HG02884 (cell line): ENCODE measurements around the gene IRF6.
A peak's percentile ranks its signal among the peaks of the same experiment; 100 is the strongest.

ENCODE experiments used
- ATAC-seq: cut with Tn5 transposase; IDR thresholded peaks from one replicate; pipeline ENCODE4 v1.9.1; 2021; ENCODE audit warnings: mild to moderate bottlenecking, moderate library complexity; ENCODE audit not compliant: unreplicated experiment

IRF6 gene

DNA sequence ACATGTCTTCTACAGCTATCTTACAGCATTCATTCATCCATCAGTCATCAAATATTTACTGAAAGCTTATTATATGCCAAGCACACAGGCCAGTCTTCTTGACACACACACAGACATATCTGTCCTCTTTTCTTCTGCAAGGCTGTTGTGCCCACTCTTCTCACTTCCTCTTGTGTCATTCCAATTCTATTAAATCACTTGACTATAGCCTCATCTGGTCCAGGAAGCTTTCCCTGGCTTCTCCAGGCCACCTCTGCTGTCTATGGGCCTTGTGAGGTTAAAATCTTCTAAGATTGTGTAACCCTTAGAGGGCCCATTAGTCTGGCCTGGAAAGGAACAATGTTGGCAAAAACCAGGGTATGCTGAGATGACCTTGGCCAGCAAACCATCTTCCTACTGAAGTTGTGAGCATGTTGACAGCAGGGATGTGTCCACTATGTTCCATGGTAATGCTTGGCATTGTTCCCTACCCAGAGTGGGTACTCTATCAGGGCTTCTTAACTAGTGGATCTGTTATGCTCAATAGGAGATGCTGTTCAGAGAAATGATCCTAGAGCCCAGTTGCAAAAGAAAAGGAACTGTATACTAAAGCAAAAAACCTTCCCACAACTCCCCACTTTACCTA, 44.8 kb downstream of the IRF6 start:
- no peak for ATAC-seq

DNA sequence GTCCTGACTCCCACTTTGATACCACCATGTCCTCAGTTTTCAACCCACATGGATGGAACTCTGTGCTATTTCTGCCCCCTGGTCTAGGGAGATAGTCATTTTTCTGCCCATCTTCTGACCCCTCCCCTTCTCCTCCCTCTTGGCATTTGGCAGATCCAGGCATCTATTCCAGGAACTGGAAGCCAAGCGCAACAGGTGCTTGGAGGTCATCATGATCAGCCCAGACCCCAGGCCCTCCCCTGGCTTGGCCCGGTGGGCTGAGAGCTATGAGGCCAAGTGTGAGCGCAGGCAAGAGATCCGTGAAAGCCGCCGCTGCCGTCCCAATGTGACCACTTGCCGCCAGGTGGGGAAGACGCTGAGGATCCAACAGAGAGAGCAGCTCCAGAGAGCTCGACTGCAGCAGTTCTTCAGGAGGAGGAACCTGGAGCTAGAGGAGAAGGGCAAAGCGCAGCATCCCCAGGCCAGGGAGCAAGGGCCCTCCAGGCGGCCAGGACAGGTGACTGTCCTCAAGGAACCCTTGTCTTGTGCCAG, 46.0 kb downstream of the IRF6 start:
- ATAC-seq, result no peak

DNA sequence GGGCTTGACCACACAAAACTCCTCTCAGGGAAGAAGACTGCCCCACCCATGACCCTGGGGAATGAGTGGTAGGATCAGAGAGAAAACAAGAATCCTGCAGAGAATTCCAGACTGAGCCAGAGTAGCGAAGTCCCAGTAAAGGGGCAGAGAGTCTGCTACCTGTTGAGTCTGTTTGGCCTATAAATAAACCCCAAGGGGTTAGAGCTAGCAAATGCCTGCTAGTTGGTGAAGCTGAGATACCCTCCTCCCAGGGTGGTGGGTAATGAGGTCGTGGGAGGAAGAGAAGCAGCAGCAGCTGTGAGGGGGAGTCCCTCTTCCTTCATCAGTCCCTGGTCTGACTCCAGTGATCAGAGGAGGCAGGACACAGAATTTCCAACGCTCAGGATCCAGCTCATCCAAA, 47.5 kb downstream of the IRF6 start:
- no peak for ATAC-seq

DNA sequence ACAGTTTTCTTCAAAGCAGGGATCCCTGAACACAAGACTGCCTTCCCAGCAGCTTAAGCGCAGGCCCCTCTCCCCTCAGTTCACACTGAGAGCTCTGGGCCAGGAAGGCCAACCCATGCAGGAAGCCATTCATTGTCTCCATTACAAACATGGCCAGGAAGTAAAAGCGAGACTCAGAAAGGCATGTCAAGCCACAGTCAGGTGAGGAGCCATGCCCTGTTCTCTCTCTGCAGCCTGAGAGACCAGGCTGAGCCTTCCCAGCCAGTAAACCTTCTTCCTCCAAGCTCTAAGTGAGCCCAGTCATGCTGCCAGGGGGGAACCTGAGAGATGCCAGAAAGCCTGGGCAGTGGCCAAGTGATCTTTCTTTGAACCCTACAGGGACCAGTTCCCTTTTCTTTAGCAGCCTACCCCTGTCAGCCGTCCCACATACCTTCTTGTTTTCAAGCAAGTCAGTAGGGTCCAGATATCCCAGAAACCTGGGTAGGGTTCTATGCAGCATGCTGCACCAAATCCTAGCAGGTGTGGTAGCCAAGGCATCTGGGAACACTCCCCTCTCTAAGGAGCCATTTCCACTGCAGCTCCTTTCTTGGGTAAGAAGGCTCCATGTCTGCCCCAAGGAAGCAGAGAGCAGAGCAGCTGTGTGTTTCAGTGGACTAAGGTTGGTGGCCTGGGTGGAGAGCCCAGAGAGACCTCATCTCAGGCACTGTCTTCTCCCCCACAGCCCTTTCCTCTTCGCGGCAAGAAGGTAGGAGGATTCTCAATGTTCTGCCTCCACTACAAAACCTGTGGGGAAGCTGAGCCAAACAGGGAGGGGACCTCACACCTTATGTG, 49.1 kb downstream of the IRF6 start:
- peak; percentile 26 for ATAC-seq

DNA sequence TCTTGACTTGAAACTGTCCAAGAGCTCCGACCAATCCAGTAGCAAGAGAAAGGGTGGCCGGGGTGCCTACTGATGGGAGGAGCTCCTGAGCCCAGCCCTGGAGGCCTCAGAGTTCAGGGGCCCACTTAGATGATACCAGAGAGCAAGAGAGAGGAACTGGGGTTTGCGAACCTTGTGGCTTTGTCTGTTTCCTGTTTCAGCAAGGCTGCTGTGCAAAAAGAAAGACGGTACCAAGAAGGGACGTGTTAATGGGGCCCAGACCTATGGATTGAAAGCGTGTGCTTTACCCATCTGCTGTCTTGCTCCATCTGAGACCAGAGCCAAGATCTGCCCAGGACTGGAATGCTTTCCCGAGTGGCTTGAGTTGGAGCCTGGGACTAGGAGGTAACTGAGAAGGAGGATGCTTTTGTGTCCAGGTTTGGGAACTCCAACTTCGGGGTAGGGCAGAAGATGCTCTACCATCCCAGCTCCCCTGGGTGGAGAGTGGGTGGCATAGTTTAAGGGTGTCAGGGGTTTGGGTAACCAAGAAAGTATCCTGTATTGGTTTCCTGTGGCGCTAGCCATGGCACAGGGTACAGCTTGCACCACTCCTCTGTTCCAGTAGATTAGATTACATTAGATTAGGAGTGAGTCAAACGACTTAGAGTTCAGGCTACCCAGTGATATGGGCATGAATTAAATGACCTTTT, 49.9 kb downstream of the IRF6 start, which contains the start of gene TRAF3IP3:
TRAF3IP3 (plus strand) TSS at position 128 of the 689 bp plus-strand sequence. CDS start 3,987 bp downstream, outside the sequence.
- peak; percentile 55 for ATAC-seq

DNA sequence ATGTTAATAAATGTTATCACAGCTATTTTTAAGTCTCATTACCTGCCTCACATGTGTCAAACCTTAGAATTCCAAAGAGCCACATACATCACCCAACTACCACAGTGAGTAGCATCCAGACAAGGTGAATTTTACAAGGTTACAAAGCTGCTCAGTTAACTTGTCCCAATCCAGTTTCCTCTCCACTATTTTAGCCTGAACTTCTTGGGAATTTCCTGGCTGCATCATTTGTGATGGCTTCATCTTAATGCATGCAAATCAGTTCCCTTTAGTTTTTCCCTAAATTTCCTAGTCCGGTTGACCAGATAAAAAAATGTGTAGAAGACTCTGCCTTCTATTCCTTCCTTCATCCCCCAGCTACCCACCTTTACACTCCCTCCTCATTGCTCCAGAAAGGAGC, 50.7 kb downstream of the IRF6 start:
- ATAC-seq, result no peak

DNA sequence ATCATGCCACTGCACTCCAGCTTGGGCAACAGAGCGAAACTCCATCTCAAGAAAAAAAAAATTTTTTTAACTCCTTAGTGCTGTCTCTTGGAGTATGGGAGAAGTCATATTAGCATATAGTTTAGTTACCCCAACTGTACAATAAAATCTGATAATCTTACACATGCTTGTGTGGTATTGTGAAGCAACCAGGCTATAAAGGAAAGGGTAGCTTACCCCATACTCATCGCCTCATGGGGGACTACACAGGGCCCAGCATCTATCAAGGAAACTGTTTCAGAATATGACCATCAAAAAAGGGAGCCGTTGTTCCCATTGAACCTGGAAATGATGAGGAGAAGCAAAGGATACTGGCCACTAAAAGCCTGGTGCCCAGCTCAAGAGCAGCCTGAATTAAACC, 53.1 kb downstream of the IRF6 start:
- ATAC-seq, result no peak

DNA sequence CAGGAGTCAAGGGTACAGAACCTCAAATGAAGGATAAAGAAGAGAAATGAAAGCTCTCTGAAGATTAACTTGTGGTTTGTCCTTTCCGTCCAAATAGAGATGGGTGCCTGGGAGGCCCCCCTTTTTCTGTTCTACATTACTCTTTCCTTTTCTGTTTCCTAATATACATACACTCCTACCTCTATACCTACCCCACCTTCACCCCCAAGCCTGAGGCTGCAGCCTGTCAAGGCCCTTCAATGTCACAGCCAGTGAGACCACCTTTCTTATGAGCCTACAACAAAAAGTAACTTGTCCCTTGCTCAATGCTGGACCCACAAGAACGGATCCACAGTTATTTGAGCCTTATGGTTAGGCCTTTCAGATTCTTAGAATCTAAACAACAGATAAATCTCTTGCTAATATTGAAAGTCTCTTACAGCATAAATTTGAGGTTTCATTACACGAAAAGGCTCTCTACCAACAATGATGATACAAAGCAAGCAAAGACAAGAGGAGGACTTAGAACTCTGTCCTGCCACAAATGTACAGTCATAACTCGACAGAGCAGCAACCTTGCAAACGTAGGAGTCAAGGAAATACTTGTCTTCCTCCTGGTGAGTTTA, 54.2 kb downstream of the IRF6 start:
- ATAC-seq, result peak; percentile 54

DNA sequence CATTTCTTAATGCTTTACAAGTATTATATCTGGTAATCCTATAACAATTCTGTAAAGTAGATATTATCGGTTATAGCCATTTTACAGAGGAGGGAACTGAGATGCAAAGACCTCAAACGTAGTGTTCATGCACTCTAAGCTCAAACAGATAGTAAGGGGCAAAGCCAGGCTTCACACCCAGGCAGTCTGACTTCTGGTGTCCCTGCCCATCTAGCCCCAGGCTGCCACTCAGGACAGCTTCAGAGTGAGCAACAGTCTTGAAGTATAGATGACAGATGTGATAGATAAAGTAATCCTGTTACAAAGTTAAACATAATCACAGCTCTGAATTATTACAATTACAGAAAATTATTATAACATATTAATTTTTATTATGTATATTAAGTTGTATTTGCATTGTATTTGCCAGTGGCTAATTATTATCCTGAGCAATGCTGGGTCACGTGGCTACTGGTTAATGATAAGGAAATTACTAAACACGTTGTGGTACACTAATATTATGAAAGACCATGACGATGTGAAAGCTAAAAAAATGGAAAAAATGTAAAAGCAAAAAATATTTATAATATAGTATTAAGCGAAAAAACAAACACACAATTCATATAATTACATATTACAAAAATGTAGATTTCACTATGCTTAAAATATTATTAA, 56.1 kb downstream of the IRF6 start:
- no peak for ATAC-seq

DNA sequence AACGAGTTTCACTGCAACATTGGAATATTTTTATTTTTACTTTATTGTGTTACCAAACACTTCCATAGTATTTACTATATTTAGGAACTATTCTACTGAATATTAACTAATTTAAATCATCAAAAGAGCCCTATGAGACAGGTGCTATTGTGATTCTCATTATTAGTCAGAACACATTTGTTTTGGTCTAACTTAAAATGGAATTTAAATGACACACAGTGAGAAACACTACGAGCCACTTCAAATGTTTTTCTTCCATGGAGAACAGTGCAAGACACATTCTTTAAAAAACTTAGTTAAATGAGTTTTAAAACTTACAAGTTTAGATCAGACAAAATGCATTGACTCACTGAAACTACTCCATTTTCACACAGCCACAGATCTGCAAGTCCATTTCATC, 56.7 kb downstream of the IRF6 start:
- ATAC-seq, result no peak

DNA sequence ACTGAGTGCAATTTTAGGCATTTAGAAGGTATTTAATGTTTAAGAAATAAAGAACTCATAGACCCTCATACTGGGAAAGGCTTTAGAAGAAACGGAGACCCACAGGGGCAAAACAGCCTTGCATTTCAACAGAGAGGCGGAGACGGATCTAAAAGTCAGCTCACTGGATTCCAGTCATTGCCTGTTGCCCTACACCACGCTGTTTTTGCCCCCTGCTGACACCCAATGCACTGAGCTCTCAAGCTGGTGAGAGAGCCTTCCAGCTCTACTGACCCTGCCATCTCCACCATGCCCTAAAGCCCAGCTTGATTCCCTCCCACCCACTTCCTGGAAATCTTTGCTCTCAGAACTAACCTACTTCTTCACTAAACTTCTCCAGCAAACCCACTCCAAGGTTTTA, 57.3 kb downstream of the IRF6 start:
- ATAC-seq, result no peak

DNA sequence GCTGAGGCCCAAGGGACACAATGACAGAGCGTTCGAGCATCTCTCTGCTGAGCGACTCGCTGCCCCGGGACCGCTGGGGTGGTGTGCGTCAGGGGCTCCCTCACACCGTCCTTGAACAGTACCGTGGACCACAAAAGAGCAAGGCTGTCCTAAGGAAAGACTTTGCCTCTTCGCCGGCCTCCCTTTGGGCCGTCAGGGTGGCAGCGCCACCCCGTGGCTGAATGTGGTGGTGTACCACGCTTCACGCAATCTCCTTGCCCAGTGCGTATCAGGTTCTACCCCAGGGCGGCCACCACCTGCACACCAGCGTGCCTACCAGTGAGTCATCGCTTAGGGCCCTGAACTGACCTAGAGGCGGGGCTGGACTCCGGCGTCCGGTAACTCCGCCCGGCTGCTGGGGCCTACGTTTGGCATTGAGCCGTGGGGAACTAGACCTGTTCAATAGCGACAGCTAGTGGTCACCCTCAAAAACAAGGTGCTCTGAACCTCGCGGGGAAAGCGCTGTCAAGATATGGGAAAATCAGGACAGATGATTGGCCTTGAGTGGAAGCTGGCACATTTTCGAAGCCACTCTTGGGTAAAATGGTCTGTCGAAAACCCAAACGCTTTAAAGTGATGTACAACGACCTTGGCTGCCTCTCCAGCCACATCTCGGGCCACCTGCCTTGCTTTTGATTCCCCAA, 58.2 kb downstream of the IRF6 start:
- ATAC-seq, result peak; percentile 47

DNA sequence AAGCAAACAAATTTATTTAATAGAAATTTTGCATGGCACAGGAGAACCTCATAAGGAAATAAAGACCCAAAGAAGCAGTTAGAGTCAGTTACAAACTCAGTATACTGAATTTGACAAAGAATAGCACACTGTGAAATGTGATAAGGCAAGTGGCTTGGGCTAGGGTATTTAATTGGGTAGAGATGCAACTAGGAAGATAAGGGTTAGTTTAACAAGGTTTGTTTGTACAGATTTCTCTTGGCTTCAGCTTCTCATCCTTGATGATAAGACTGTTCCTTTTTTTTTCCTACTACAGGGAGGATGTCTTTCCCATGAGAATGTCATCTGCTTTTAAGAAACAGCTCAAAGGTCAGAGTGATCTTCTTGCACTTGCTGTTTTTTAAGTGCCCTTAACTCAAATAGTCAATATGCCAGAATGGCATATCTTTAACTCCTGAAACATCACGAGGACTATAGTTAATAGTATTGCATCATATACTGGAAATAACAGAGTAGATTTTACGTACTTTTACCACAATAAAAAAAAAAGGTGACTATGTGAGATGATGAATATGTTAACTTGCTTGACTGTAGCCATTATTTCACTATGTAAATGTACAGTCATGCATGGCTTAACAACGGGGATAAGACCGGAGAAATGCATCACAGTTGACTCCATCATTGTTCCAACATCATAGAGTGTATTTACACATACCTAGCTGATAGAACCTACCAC, 59.3 kb downstream of the IRF6 start:
- ATAC-seq, result no peak

DNA sequence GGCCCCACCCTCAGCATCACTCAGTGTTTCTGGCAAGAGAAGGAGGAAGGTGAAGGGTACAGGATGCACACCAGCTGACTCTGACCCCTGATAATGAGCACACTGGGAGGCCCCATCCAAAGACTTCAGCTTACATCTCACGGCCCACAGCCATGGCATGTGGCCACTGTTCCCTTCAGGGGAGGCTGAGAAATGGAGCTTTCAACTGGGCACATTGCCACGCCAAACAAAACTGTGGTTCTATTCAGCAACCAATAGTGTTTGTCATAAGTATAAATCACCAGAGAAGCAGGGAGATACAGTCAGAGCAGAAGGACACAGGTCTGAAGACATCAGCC, 62.8 kb downstream of the IRF6 start:
- ATAC-seq, result no peak

DNA sequence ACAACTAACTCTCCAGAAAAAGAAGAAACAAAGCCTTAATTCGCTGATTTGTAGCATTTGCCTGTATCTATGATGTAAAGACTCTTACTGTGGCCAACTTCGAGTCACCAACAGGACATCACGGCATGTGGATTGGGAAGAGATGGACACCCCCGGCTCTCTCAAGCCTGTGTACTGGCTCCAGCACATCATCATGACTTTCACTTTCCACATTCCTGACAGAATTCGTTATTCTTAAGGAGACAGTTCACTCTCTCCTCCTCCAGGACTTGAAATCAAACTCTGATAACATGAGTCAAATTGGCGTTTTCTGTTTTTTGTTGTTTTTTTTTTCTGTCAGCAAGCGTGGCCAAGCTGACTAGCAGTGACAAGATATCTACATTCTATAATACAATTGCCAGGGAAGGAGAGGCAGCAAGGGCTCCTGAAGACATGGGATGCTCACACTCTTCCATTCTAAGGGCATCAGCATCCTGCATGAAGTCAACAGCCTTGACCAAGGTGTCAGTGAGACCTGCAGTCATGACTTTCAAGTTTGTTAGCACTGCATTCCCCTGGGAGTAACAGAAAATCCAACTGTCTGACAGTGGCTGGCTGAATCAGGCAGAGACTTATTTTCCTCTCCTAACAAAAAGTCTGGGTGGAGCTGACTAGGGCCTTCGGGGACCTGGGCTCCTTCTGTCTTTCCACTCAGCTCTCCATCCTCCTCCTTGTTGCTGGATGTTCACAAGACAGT, 63.4 kb downstream of the IRF6 start:
- ATAC-seq, result no peak

DNA sequence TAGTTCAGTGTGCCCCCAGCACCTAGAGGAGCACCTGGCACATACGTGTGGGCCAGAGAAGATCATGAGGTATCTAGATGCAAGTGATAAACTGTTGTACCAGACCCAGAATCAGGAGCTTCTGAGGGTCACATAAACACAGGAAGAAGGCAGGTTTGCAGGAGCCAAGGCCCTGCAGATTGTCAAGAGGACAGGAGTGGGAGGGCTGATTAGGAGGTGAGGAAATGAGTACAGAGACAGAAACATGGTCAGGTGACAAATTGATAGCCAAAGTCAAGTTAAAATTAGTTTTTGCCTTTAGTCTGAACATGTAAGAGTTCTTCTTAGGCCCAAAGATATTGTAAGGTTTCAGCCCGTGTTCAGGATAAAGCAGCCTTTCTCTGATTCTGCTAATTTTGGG, 64.1 kb downstream of the IRF6 start:
- ATAC-seq, result no peak

DNA sequence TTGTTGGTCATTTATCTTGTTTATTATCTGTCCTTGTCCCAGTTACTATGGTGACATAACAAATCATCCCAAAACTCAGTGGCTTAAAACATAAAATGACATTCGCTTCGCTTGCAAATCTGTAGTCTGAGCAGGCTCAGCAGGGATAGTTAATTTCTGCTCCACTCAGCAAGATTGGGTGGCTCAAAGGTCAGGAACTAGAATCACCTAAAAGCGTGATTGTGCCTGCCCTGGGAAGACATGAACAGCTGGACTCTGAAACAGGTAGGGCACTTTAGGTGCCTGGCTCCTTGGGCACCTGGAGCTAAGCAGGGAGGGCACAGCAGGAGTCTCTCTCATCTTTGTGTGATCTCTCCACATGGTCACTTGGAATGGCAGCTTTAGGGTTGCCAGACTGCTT, 64.7 kb downstream of the IRF6 start:
- no peak for ATAC-seq

DNA sequence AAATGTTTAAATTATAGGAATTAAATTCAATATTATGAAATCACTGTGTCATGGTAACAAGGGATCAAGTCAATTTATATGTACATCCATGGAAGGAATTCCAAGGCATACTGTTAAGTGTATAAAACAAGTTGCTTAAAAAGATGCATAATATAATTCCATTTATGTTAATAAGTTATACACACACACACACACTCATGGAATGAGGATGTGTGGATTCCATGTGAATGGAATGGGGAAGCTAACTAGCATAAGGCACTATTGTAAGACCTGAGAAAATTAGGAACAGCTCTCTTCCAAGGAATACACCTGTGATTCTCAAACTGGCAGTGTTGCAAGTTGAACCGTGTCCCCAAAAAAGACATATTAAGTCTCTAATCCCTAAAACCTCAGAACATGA, 67.7 kb downstream of the IRF6 start:
- no peak for ATAC-seq

DNA sequence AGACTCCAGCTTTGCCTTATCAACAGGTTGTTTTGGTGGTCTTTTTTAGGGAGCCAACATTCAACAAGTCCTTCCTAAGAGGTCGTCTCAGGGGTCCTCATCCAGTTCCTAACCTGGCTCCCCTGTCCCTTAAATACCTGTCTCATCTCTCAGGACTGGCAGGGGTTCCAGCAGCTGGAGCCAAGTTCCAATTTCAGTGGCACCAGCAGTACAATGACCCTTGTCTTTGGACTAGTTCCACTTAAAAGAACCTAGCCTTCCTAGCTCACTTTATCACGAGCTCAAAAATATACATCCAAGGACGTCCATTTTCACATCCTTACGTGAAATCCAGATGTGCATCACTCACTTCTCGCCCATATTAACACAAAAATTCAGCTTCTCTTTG, 68.8 kb downstream of the IRF6 start:
- ATAC-seq, result no peak
